ENCODE data around the gene TRAPPC12.
"Not testable (repeated sequence)": the region's sequence is repeated elsewhere in the genome, so short reads cannot be mapped to it uniquely, and the experiment has no call there.

Gene TRAPPC12

DNA sequence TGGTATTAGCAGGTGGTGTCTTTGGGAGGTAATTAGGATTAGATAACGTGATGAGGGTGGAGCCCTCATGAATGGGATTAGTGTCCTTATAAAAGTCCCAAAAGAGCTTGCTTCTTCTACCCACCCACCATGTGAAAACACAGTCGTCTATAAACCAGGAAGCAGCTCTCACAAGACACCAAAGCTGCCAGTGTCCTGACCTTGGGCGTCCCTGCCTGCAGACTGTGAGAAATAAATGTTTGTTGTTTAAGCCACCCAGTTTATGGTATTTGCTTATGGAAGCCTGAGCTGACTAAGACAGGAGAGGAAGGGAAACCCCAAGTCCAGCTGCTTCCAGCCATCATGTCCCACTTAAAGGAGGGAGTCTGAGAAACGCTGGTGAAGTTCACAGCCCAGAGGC, 126.3 kb downstream of the TRAPPC12 start:
- no peak for DNase-seq (ENCODE audit: low read depth in 3 of 3)

DNA sequence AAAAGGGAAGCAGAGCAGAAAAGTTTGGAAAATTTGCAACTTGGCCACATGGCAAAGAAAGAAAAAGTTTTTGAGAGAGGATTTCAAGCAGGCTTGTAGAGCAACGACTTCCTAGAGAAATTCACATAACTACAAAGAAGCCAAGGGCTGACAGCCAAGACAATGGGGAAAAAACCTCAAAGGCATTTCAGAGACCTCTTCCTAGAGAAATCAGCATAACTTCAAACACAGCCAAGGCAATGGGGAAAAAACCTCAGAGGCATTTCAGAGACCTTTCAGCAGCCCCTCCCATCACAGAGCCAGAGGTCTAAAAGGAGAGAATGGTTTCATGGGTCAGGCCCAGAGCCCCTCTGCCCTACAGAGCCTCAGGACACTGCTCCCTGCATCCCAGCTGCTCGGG, 132.6 kb downstream of the TRAPPC12 start:
- DNase-seq (ENCODE audit: low read depth in 3 of 3), result no peak

DNA sequence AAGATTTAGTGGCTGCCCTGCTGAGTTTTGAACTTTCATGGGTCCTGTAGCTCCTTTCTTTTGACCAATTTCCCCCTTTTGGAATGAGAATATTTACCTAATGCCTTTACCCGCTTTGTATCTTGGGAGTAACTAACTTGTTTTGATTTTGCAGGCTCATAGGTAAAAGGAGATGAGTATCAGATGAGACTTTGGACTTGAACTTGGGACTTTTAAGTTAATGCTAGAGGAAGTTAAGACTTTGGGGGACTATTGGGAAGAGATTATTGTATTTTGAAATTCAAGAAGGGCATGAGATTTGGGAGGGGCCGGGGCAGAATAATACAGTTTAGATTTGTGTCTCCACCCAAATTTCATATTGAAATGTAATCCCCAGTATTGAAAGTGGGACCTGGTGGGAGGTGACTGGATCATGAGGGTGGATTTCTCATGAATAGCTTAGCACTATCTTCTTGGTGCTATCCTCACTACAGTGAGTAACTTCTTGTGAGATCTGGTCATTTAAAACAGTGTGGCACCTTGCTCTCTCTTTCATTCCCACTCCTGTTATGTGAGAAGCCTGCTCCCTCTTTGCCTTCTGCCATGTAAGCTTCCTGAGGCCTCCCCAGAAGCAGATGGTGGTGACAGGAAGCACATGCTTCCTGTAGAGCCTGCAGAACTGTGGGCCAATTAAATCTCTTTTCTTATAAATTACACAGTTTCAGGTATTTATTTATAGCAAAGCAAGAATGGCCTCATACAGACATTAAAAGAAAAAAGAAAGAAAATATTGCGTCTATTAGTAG, 133.7 kb downstream of the TRAPPC12 start:
- DNase-seq (ENCODE audit: low read depth in 3 of 3), result no peak

DNA sequence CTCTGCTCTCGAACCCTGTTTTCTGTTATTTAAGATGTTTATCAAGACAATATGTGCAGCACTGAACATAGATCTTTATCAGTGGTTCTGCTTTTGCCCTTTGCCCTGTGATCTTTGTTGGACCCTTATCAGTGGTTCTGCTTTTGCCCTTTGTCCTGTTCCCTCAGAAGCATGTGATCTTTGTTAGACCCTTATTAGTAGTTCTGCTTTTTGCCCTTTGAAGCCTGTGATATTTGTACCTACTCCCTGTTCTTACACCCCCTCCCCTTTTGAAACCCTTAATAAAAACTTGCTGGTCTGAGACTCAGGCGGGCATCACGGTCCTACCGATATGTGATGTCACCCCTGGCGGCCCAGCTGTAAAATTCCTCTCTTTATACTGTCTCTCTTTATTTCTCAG, 135.9 kb downstream of the TRAPPC12 start:
- DNase-seq (ENCODE audit: low read depth in 3 of 3), result not testable (repeated sequence)

DNA sequence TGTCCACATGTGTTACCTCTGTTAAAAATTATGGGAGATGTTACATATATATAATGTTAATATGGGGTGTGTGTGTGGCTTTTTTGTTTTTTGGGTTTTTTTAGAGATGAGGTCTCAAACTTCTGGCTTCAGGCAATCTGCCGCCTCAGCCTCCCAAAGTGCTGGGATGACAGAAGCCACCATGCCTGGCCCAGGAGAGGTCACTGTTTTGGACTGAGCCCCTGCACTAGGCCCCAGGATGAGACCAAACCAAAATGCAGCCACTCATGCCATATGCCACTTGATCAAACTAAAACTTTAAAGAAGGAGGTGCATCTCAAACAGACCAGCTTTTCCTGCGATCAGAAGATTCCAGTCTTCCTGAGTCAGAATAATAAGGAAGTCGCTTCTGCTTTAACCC, 137.3 kb downstream of the TRAPPC12 start:
- DNase-seq (ENCODE audit: low read depth in 3 of 3), result no peak

DNA sequence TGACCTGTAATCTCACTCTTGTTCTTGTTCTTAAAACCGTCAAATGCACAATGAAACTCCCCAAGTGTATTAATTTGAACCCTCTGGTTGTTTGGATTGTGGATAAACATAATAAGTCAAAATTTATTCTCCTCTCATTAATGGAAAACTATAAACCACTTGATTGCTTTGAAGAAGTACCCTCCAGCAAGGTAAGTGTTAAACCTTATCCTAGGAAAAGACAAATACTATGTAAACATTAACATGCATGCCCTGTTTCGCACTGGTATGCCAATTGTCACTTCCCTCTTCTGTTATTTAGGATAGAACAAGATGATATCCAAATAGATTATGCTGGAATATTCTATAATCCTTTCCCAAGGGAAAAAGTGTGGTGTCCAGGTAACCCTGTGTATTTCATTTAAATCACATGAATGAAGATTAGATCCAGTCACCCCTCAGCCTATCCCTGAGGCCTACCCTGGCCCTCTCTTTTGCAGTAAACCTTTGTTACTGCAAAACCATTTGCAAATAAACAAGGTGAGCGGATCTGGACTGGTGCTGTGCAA, 138.5 kb downstream of the TRAPPC12 start:
- DNase-seq (ENCODE audit: low read depth in 3 of 3), result no peak

DNA sequence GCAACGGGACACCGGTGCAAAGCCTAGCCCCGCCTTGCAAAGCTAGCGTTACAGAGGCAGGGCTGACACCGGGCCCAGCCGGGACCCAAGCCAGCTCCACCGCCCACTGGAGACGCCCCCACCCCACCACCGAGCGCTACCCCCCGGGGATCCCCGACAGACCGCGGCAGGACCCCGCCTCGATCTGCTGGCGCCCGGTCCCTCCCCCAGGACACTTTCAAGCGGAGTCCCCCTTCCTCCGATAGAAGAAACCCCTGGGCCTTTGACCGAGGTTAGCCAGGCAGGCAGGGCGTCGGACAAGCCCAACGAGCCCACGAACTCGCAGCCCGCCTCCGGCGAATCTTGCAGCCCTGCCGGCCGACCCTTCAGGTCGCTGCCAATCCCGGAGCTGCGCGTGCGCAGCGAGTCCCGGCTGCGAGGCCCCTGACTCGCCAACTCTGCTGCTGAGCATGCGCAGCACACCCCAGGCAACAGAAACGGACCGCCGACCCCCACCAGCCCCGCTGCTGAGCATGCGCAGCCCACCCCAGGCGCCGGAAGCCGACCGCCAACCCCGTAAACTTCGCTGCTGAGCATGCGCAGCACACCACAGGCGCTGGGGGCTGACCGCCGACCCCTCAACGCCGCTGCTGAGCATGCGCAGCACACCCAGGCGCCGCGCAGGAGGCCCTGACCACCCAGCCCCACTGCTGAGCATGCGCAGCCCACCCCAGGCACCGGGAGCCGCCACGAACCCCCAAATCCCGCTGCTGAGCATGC, 139.2 kb downstream of the TRAPPC12 start:
- DNase-seq (ENCODE audit: low read depth in 3 of 3), result peak; percentile 96 to 98 (median 97)

DNA sequence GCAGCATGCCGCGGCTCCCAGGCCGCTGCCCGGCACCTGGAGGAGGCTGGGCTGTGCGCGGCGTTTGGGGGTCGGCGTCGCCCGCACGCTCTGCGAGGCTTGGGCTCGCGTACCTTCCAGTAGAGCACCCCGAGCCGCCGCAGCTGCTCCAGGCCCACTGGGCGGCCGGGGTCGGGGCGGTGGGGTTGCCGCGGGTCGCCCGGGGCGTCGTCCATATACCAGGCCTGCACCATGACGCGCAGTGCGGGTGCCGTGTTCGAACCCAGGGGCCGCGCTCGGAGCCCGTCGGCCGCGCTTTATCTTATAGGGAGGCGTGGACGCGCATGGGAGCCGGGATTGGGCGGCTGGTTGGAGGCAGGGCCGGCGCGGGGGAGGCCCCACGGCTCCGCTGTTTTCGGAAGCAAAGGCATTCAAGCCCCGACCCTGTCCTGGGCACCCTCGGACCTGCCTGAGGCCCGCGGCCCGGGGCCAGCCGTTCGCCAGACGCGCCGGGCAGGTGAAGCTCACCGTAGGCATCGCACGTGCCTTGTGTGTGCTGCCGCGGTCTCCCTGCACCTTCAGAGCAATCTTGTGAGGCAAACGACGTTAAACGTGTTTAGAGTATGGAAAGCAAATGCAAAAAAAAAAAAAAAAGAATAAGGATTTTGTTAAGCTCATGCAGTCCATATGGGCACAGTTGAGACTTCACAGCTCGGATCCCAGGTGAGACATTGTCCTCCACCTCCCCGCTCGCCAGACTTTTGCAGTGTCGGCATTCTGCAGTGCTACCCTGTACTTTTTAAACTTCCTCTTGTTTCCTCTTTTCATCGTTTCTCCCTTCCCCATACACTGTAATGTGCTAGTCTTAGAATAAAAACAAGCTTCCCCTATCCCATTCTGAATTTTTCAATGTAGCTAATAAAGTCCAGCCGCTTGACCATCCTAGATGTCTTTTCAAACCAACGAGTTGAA, 140.0 kb downstream of the TRAPPC12 start, which contains the start of gene ADI1:
ADI1 (minus strand) TSS at position 277 of the 951 bp plus-strand sequence; CDS start at position 233, 44 bp downstream.
- peak; percentile 55 to 61 (median 57) for DNase-seq (ENCODE audit: low read depth in 3 of 3)

DNA sequence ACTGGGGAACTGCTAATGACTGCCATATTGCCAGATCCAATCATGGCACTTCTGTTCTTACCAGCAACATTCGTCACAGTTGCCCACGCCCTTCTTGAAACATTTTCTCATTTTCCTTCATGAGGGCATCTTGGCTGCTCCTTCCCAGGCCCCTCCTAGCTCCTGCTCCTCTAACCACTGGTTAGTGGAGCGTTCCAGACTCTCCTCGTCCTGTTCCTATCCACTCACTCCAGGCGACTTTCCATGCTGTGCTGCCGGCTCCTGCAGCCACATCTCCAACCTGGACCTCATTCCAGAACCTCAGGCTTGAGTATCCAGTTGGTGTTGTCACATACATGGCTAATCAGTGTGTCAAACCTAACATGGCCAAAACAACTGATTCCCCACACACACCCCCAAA, 141.1 kb downstream of the TRAPPC12 start:
- DNase-seq (ENCODE audit: low read depth in 3 of 3), result no peak

DNA sequence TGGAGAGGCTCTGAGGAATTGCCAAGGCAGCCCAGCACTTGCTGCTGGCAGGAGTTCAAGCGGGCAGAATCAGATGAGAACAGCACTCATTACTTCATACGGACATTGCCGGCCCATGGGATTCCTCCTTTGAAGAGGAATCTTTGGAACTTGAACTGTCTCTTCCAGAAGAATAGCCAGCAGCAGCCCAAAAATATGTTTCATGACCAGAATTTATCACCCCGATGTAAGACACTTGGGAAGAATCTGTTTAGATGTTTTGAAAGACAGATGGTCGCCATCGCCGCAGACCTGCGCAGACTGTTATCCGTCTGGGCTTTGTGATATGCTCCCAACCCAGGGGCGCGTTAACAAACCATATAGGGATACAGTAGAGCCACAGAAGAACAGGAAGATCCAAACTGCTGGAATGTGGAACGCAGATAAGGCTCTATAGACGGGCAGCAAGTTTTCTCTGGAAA, 143.5 kb downstream of the TRAPPC12 start:
- no peak for DNase-seq (ENCODE audit: low read depth in 3 of 3)

DNA sequence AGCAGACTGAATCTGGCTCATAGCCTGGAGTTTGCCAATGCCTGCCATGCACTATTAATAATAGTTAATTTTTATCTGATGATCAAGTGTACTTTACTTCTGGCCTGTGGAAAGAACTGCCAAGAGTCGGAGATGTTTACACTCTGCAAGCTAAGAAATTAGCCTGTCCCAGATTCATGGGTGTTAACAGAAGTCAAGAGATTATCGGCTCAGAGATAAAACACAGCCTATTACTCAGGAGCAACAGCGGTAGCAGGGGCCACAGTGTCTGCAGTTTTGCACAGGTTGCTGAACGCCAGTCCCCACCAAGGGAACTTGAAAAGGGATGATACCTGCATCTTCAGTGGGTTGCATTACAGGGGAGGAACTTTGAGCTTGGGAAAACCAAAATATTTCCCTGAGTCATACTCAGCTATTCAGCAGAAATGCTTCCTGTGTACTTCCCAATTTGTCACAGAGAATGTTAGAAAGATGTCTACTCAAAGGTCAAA, 144.1 kb downstream of the TRAPPC12 start:
- no peak for DNase-seq (ENCODE audit: low read depth in 3 of 3)

DNA sequence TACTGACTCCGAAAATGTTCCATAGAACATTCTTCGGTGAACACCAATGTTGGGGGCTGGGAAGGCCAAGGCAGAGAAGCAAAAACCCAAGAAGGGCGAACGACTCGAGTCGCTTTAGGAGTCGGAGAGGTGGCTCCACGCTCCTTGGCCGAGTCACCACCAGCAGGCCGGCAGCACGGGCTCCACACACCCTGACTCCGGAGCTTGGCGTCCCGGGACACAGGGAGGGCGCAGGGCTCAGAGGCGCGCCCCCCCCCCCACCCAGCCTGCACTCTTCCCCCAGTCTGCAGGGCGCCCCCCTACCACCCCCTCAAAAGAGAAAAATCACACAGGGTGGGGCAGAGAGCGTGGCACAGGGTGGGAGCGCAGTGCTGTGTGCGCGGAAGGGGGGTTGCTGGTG, 147.4 kb downstream of the TRAPPC12 start:
- DNase-seq (ENCODE audit: low read depth in 3 of 3), result no peak

DNA sequence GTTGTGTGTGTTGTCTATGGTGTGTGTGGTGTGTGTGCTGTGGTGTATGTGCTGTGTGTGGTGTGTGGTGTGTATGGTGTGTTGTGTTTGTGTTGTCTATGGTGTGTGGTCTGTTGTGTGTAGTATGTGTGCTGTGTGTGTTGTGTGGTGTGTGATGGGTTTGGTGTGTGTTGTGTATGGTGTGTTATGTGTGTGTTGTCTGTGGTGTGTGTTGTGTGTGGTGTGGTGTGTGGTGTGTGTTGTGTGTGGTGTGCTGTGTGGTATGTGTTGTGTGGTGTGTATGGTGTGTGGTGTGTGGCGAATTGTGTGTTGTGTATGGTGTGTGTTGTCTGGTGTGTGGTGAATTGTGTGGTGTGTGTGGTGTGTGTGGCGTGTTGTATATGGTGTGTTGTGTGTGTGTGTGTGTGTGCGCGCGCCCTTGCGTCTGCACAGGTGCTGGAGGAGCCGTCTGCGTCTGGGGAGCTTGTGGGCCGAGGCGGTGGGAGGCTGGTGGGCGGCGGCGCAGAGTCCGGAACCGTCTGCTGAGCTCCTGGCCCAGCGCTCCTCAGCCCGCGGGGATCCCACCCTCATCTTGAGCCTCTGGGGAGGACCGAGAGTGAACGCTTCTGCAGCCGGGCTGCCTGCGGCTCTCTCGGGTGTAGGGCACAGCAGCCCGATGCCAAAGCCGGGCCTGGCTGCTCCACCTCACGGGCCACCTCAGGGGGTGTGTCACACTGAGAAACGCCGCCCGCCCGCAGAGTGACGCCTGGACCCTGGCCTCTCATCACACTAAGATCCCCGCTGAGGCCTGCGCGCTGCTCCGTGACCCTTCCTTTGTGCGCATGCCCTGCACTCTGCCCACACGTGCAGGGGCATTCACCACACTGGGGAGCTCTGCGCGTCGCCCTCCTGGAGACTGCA, 148.6 kb downstream of the TRAPPC12 start:
- no peak for DNase-seq (ENCODE audit: low read depth in 3 of 3)
